HCEC 1CT (cell line): Measurements from ENCODE around the gene LMBR1L.

Source experiments
- DNase-seq: peaks from one replicate; pipeline ENCODE4 v3.0.0-alpha.2; 2017

Gene LMBR1L

GRCh38 chr12:49109641-49110463 is 795 bp downstream of the LMBR1L start:
- DNase-seq = no peak

- DNase-seq = peak; percentile 44
These were observed 1.7 kb downstream of the LMBR1L start for GRCh38 chr12:49108958-49109404.

GRCh38 chr12:49105504-49106084 is 5.1 kb downstream of the LMBR1L start:
- DNase-seq = no peak

GRCh38 chr12:49104822-49105221 is 5.8 kb downstream of the LMBR1L start:
- DNase-seq = no peak

GRCh38 chr12:49100380-49100779 is 10.3 kb downstream of the LMBR1L start:
- no peak for DNase-seq

- DNase-seq = no peak
These were observed 11.9 kb downstream of the LMBR1L start for GRCh38 chr12:49098703-49099102.

GRCh38 chr12:49098035-49098451 is 12.6 kb downstream of the LMBR1L start:
- peak; percentile 37 for DNase-seq

- DNase-seq = no peak
These were observed 13.3 kb downstream of the LMBR1L start for GRCh38 chr12:49097381-49097780.

- no peak for DNase-seq
These were observed 15.7 kb downstream of the LMBR1L start for GRCh38 chr12:49094975-49095365.

- no peak for DNase-seq
These were observed 16.3 kb downstream of the LMBR1L start, which contains the start of gene DHH for GRCh38 chr12:49094160-49094974. Gene DHH (minus strand): TSS chr12:49094801. CDS start chr12:49094512, 289 bp downstream.

- no peak for DNase-seq
These were observed 16.9 kb downstream of the LMBR1L start for GRCh38 chr12:49093792-49094159.

- DNase-seq = no peak
These were observed 17.7 kb downstream of the LMBR1L start for GRCh38 chr12:49092816-49093406.

- no peak for DNase-seq
These were observed 18.4 kb downstream of the LMBR1L start for GRCh38 chr12:49092086-49092815.

- DNase-seq = peak; percentile 13
These were observed 18.9 kb downstream of the LMBR1L start for GRCh38 chr12:49091836-49092085.

GRCh38 chr12:49091056-49091835 is 19.4 kb downstream of the LMBR1L start:
- DNase-seq = no peak

- peak; percentile 15 for DNase-seq
These were observed 20.6 kb downstream of the LMBR1L start for GRCh38 chr12:49089821-49090773.

- no peak for DNase-seq
These were observed 21.7 kb downstream of the LMBR1L start for GRCh38 chr12:49088932-49089330.

- DNase-seq = peak; percentile 90
These were observed 22.3 kb downstream of the LMBR1L start for GRCh38 chr12:49088150-49088931.

GRCh38 chr12:49086116-49086515 is 24.5 kb downstream of the LMBR1L start:
- DNase-seq = peak; percentile 36

GRCh38 chr12:49084438-49084837 is 26.2 kb downstream of the LMBR1L start:
- no peak for DNase-seq
